GM12878 (cell line): ENCODE data around the gene PPP1R9B. TPM values are rescaled to one million over a fixed set of nuclear protein-coding genes. Genes with fewer than 3 reads are reported as not detected.

Experiments
- ATAC-seq: fragments of 200-7000 bp; cut with Tn5 transposase; 3 replicates; pipeline ENCODE4 v1.9.1; 2020; ENCODE audit warnings: mild to moderate bottlenecking, moderate library complexity
- BruUV-seq: library from RNA; stranded (reverse); fragments of 400-500 nt; replicated peaks from 2 replicates; lab custom pipeline; 2021; lab: Mats Ljungman, UMichigan
- CTCF ChIA-PET: fragments of 300-600 bp; sonication (Branson Sonifier 250); formaldehyde crosslinking; extraction: SDS; loops from one replicate; lab custom pipeline; 2021; ENCODE audit warnings: inconsistent platforms; lab: Yijun Ruan, JAX
- POLR2A ChIA-PET: fragments of 350-600 bp; formaldehyde crosslinking; extraction: SDS; loops from one replicate; lab custom pipeline; 2021; ENCODE audit warnings: inconsistent platforms; lab: Charles Lee
- RAD21 ChIA-PET: fragments of 300-600 bp; sonication (Branson Sonifier 250); formaldehyde crosslinking; loops from one replicate; lab custom pipeline; 2023; ENCODE audit warnings: antibody characterized with exemption; ENCODE audit not compliant: unreplicated experiment; lab: Charles Lee
- SMC1A ChIA-PET: fragments of 300-600 bp; sonication (Branson Sonifier 250); formaldehyde crosslinking; loops from one replicate; lab custom pipeline; 2023; ENCODE audit not compliant: unreplicated experiment, uncharacterized antibody; lab: Charles Lee
- DNase-seq: peaks from one replicate; pipeline ENCODE4 v3.0.0-alpha.2; 2011; ENCODE audit warnings: low read depth, low spot score
- FAIRE-seq: peaks from 3 replicates; lab custom pipeline; 2011; peaks lifted over from hg19 to GRCh38; lab: Jason Lieb, UNC
- H2AFZ ChIP-seq: 2 replicates; pipeline ENCODE4 v1.6.0; 2011; ENCODE audit warnings: low read depth, low read length, control low read depth; ENCODE audit not compliant: control insufficient read depth
- H3K27ac ChIP-seq: 2 replicates; pipeline ENCODE4 v1.5.1; 2011; ENCODE audit warnings: control low read depth; ENCODE audit not compliant: control insufficient read depth, insufficient read depth
- H3K27me3 ChIP-seq, 2 experiments: replicated peaks in 1 of 2; 2 replicates each; pipeline versions ENCODE4 v1.6.0 to v1.6.1; 2011; ENCODE audit warnings: low read length in 1 of 2; ENCODE audit not compliant: control insufficient read depth in 2 of 2, insufficient read depth in 2 of 2
- H3K36me3 ChIP-seq, 2 experiments: 2 replicates each; pipeline ENCODE4 v1.5.1; 2011; ENCODE audit warnings: low read length in 1 of 2; ENCODE audit not compliant: control insufficient read depth in 2 of 2, insufficient read depth in 2 of 2
- H3K4me1 ChIP-seq: 2 replicates; pipeline ENCODE4 v1.6.1; 2011; ENCODE audit warnings: mild to moderate bottlenecking, low read length, moderate library complexity, mixed read lengths; ENCODE audit not compliant: control insufficient read depth, insufficient read depth
- H3K4me2 ChIP-seq: 2 replicates; pipeline ENCODE4 v1.6.0; 2011; ENCODE audit warnings: control low read depth; ENCODE audit not compliant: control insufficient read depth, insufficient read depth
- H3K4me3 ChIP-seq: fragments of 200-600 bp; sonication (generic); 2 replicates; pipeline ENCODE4 v1.5.1; 2016
- H3K79me2 ChIP-seq: 2 replicates; pipeline ENCODE4 v1.6.0; 2011; ENCODE audit warnings: low read length; ENCODE audit not compliant: control insufficient read depth, insufficient read depth
- H3K9ac ChIP-seq: 2 replicates; pipeline ENCODE4 v1.8.0; 2011; ENCODE audit warnings: low read length, control low read depth, mixed read lengths; ENCODE audit not compliant: control insufficient read depth, insufficient read depth
- H3K9me3 ChIP-seq: replicated peaks from 3 replicates; pipeline ENCODE4 v1.5.1; 2011; ENCODE audit warnings: mild to moderate bottlenecking, low read length; ENCODE audit not compliant: control insufficient read depth, insufficient read depth
- H4K20me1 ChIP-seq: 2 replicates; pipeline ENCODE4 v1.6.0; 2011; ENCODE audit not compliant: control insufficient read depth, insufficient read depth
- CBFB ChIP-seq: IDR thresholded peaks from 2 replicates; pipeline ENCODE4 v1.6.1; 2016; ENCODE audit warnings: antibody characterized with exemption, low read depth
- FOXM1 ChIP-seq: IDR thresholded peaks from 2 replicates; pipeline ENCODE4 v1.6.1; 2012; ENCODE audit warnings: low read depth, mild to moderate bottlenecking, inconsistent platforms, low read length, moderate library complexity
- HDGF ChIP-seq: fragments of 450-650 bp; IDR thresholded peaks from 2 replicates; pipeline ENCODE4 v1.6.1; 2016; ENCODE audit warnings: antibody characterized with exemption
- IRF3 ChIP-seq: fragments of 450-650 bp; IDR thresholded peaks from 2 replicates; pipeline ENCODE4 v1.6.1; 2014; ENCODE audit warnings: mild to moderate bottlenecking
- NR2C1 ChIP-seq: fragments of 450-650 bp; IDR thresholded peaks from 2 replicates; pipeline ENCODE4 v1.6.1; 2017; ENCODE audit warnings: antibody characterized with exemption, mild to moderate bottlenecking, moderate library complexity
- NRF1 ChIP-seq: conservative IDR thresholded peaks from 2 replicates; pipeline ENCODE4 v1.6.1; 2011; ENCODE audit warnings: mild to moderate bottlenecking, low read depth, low read length, improper control_type of control experiment
- POLR2AphosphoS5 ChIP-seq: IDR thresholded peaks from 2 replicates; pipeline ENCODE4 v1.6.1; 2011; ENCODE audit warnings: mild to moderate bottlenecking, low read length, inconsistent platforms
- TCF12 ChIP-seq: IDR thresholded peaks from 2 replicates; pipeline ENCODE4 v1.6.1; 2011; ENCODE audit warnings: low read depth, mild to moderate bottlenecking, low read length
- USF2 ChIP-seq: IDR thresholded peaks from 2 replicates; pipeline ENCODE4 v1.6.1; 2011; ENCODE audit warnings: low read depth, low read length, improper control_type of control experiment, borderline replicate concordance
- ZNF207 ChIP-seq: fragments of 450-650 bp; IDR thresholded peaks from 2 replicates; pipeline ENCODE4 v1.6.1; 2014; ENCODE audit warnings: antibody characterized with exemption, mild to moderate bottlenecking, borderline replicate concordance
- WGBS: methylation state at CpG from one replicate; pipeline ENCODE4 v1.1.6; 2016; ENCODE audit warnings: low lambda C conversion rate; ENCODE audit not compliant: insufficient replicate concordance, insufficient coverage; ENCODE audit errors: missing lambda C conversion rate; 5-methylcytosine and 5-hydroxymethylcytosine counted together
- in situ Hi-C: fragments of 300-500 bp; cut with MboI; formaldehyde crosslinking; loops from 9 replicates; pipeline ENCODE4 v1.14.3; 2018; ENCODE audit warnings: mixed read lengths
- intact Hi-C: fragments of 100-400 bp; cut with micrococcal nuclease; formaldehyde crosslinking; loops from one replicate; pipeline ENCODE4 v1.14.2; 2022; ENCODE audit not compliant: unreplicated experiment
- polyA plus RNA-seq, 11 experiments: library from polyadenylated mRNA; depleted of rRNA in 4 of 11; unstranded in 6 of 11; stranded (reverse) in 5 of 11; fragments of >200 nt; fragmentation: Nextera tagmentation in 4 of 11; fragmentation: Illumina TruSeq in 1 of 11; extraction: Ambion mirVana in 4 of 11; extraction: Trizol in 1 of 11; gene quantifications; 1 replicate in 1 of 11; 2 replicates in 10 of 11; pipeline versions ENCODE4 v1.2.1 to v1.2.3, GENCODE V29; 2011 to 2016; ENCODE audit warnings: inconsistent platforms in 2 of 11, missing spikeins in 2 of 11, low read depth in 1 of 11
- total RNA-seq, 4 experiments: library from RNA; depleted of rRNA in 3 of 4; stranded (reverse); fragments of >200 nt in 3 of 4; fragmentation: Illumina TruSeq in 1 of 4; extraction: Trizol in 1 of 4; gene quantifications; 2 replicates each; pipeline versions ENCODE4 v1.2.1 to v1.2.3, GENCODE V29; 2013 to 2021
- TF ChIP-seq, protein P1 (sequence below): IDR thresholded peaks from 2 replicates; pipeline ENCODE4 v1.6.1; 2011; ENCODE audit warnings: low read depth, mild to moderate bottlenecking, low read length, moderate library complexity, borderline replicate concordance; ENCODE audit errors: extremely low read depth

Gene PPP1R9B
- total and polyA plus RNA-seq, 10 of the 15 experiments (the other 5 are each of a cell fraction or from before 2014, with no cell fraction given): 0.20 to 107 (median 37.5) TPM

GRCh38 chr17:50097926-50098325, 52.6 kb downstream of the PPP1R9B start:
- no peak for TF ChIP-seq NRF1
- TF ChIP-seq HDGF: no peak
- TF ChIP-seq, protein P1, sequence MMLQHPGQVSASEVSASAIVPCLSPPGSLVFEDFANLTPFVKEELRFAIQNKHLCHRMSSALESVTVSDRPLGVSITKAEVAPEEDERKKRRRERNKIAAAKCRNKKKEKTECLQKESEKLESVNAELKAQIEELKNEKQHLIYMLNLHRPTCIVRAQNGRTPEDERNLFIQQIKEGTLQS: no peak
- no peak for TF ChIP-seq POLR2AphosphoS5
- TF ChIP-seq TCF12: no peak
- no peak for TF ChIP-seq IRF3
- TF ChIP-seq USF2: no peak
- no peak for TF ChIP-seq ZNF207
- TF ChIP-seq FOXM1: no peak
- no peak for TF ChIP-seq NR2C1
- no peak for TF ChIP-seq CBFB
- H3K27me3 ChIP-seq: no peaks in the 10 kb centered on the region
- peaks cover 17% of the 10 kb centered on the region for H3K4me1 ChIP-seq
- H3K9me3 ChIP-seq: no peaks in the 10 kb centered on the region
- BruUV-seq: no TSS peak
- CTCF ChIA-PET: interaction anchor here (0.7 to 3.4 kb wide), 5 partner anchors 11 to 190 kb away, joined by 3 to 13 read pairs (median 4); no protein-coding TSS in a partner anchor
- SMC1A ChIA-PET: interaction anchor here (1.0 to 1.4 kb wide), 2 partner anchors 10 to 99 kb away, joined by 3 read pairs; no protein-coding TSS in a partner anchor
- 82% methylated on average over 4 of the region's 4 CpGs for WGBS
- intact Hi-C loops: loop anchor here (5.0 kb wide), 1 partner anchor 49 kb away; no protein-coding TSS in a partner anchor
- H2AFZ ChIP-seq: no peak overlapping the region
- in situ Hi-C loops: no loop called here
- H3K4me3 ChIP-seq: no peak overlapping the region
- ATAC-seq (no peak), DNase-seq (no peak), FAIRE-seq (no peak)
- H4K20me1 ChIP-seq: no peaks in the 10 kb centered on the region
- H3K4me2 ChIP-seq: no peak overlapping the region
- H3K36me3 ChIP-seq: no peaks in the 10 kb centered on the region
- POLR2A ChIA-PET: no interaction called here
- H3K9ac ChIP-seq: no peak overlapping the region
- RAD21 ChIA-PET: interaction anchor here (1.4 kb wide), 1 partner anchor 10 kb away, joined by 3 read pairs; no protein-coding TSS in a partner anchor
- H3K27ac ChIP-seq: no peak overlapping the region
- no peaks in the 10 kb centered on the region for H3K79me2 ChIP-seq
